SH-SY5Y (cell line): ENCODE data around the gene KCNC3.

Source experiments
- GATA2 ChIP-seq: IDR thresholded peaks from 2 replicates; pipeline ENCODE4 v1.6.1; 2011; ENCODE audit warnings: mild to moderate bottlenecking, low read depth, low read length
- GATA3 ChIP-seq: IDR thresholded peaks from 2 replicates; pipeline ENCODE4 v1.6.1; 2011; ENCODE audit warnings: low read depth, mild to moderate bottlenecking, low read length, moderate library complexity

Gene KCNC3

DNA sequence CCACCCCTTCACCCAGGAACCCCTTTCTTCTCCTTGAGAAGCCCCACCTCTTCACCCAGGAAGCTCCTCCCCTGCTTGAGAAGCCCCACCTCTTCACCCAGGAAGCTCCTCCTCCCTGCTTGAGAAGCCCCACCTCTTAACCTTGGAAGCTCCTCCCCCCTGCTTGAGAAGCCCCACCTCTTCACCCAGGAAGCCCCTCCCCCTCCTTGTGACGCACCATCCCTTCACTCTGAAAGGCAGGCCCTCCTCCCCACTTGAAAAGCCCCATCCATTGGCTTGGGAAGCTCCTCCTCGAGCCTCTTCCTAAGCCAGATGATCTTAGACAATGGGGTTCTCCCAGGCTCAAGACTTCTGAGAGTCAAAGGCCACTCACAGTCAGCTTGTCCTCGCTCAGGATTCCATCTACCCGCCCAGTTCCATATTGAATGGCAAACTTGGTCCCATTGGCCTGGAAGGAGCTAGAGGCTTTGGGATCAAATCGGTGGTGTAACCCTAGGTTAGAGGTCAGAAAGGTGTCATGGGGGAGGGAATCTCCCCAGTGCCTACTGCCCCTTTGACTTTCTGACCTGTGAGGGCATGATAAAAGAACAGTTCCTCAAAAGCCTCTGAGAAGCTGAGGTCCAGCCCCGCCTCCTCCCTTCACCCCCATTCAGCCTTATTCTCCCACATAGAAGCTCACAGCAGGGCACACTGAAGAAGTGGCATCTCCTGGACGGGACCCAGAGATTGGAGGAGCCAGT is 32.3 kb upstream of the KCNC3 start:
- TF ChIP-seq GATA3 (no peak), GATA2 (no peak)

DNA sequence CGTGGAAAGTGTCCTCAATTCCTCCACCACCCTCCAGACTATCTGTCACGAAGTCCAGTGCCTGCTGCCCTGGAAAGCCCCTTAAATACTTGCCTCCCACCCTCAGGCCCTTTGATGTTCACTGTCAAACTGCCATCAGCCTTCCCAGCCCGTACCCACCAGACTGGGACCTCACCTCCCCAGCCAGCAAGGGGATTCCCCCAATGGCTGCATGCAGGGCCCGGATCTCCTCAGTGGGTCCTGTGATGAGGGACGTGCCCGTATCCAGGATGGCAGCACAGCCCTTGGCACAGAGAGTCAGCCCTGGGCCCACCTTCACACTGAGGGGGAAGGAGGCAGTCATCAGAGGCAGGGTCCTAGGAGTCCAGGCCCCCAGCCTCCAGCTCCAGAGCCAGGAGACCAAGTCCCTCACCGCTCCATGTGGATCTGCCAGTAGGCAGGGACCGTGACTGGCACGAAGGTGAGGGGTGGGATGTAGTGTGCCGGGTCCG is 30.2 kb upstream of the KCNC3 start:
- TF ChIP-seq GATA2 = no peak
- TF ChIP-seq GATA3 = no peak

DNA sequence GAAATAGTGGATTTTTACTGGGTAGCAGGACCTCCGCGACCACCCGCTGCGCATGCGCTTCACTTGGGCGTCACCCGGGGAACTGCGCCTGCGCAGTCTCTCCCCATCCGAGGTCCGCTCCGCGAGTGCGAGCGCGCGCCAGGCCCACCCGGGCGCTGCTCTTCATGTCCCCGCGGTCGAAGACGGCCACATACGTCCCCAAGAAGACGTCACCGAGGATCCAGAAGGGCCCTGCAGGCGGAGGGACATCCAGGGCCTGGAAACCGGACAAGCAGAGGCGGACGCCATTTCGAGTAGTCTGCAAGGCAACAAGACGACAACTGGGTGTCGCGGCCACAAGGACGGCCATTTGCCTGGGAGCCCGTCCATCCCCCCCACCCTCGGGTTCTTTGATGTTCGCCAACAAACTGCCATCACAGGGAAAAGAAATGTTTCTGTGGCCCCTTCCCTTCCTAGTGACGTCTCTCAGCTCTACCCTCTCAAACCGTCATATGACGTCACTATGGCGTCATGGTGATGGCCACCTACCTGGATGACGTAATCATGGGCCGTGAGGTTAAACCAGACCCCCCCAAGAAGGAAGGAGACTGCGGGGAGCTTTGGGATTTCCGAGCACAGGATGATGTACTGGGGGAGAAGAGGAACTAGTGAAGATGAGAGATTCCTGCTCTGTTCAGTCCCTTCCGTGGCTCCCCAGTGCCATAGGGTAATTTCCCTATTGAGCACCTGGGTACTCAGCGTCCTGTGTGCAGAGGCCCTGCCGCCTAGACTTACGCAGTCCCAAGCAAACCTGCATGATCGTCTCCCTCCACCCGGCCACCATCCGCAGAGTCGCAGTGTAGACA is 29.5 kb upstream of the KCNC3 start:
- TF ChIP-seq GATA2 (no peak), GATA3 (no peak)

DNA sequence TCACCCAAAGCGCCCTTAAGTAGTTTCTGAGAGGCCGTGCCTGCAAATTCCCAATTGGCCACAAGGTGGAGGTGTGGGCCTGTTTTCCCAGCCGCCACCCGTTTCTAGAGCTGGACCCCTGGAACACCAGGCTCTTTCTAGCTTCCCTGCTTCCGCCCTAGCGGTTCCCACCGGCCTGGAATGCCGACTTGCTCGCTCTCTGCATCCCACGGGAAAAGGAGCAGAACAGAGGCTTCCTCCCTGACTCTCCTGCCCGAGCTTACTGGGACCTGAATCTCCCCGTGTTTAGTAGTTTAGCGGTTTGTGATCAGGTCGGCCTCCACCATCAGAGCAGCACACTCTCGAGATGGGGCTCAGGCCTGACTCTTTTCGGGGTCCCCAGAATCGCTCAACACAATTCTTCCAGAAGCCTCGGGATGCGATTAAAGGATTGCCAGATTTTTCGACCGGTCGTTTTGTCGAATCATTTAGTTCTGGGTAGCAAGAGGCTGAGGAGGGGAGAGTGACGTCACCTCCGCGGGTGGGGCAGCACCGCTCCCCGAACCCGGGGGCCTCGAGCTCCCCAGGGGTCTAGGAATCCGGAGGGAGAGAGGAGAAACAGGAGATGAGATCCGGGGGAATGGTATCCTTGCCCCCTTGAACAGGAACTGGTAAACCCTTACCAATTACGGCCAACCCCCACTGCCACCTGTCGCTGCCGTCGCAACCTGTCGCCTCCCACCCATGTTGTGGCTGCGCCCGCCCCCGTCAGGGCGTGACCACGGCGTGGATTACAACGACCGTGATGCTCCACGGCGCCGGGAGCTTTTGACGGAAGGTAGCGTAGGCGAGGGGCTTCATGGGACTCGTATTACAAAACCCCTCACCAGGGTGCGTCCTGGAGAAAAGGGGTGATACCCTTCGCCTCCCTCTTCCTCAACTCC is 28.3 kb upstream of the KCNC3 start:
- TF ChIP-seq GATA2 = no peak
- no peak for TF ChIP-seq GATA3

DNA sequence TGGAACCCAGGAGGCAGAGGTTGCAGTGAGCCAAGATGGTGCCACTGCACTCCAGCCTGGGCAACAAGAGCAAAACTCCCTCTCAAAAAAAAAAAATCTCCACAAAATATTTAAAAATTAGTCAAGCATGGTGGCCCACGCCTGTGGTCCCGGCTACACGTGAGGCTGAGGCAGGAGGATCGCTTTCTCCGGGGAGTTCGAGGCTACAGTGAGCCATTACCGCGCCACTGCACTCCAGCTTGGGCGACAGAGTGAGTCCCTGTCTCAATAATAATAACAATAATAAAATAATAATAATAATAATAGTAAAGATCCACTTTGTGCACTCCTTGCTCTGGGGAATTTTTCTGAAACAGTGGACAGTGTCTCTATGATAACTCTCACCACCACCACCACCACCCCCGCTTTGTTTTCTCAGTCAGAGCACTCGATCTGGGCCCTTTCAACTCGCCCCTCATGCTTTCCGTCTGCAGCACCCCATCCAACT is 27.6 kb upstream of the KCNC3 start:
- TF ChIP-seq GATA2 (no peak), GATA3 (no peak)

DNA sequence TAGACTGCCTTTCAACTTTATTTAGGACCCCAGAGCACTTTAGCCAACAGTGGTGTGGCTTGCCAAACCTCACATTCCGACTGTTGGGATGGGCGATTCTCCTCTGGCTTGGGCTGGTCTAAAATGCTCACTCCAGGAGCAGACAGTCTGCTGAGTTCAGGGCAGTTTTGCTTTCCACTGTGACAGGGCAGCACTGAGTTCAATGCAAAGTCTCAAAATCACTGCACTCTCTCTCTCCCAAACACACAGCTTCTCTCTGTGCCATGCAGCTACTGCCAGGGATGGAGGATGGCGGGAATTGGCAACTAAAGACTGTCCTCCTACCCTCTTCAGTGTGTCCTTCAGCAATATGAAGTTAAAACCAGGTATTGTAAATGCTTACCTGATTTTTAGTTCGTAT is 23.1 kb upstream of the KCNC3 start:
- TF ChIP-seq GATA2 (no peak), GATA3 (no peak)

DNA sequence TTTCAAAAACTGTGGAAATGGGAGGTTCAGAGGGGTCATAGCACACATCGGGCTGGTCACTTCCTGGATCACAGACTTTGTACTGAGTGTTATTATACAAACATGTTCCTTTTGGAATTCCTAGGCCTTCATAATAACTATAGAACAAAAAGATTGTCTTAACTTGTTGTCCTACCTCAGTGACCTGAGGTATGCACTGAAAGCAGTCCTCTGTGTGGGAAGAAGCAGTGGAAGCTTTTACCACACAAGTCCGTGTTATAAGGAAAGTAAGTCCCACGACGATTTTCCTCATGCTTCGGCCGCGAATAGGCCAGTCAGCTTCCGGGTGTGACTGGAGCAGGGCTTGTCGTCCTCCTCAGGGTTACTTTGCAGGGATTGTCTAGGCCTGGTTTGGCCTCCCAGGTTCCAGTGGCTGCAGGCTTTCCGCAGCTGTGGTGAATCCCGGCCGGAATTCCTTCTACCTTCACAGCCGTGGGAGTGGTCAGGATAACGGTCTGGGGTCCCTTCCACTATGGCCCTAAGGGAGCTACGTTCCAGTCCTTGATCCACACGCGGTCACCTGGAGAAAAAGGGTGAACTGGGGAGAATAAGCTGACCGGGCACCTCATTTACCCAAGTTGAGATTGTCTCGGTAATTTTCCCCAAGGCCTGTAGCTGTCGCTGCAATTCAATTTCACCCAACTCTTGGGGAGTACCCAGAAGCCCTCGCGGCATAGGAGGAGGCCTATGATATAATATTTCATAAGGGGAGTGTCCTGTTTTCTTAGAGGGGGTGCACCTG is 20.3 kb upstream of the KCNC3 start:
- TF ChIP-seq GATA3 (no peak), GATA2 (no peak)

DNA sequence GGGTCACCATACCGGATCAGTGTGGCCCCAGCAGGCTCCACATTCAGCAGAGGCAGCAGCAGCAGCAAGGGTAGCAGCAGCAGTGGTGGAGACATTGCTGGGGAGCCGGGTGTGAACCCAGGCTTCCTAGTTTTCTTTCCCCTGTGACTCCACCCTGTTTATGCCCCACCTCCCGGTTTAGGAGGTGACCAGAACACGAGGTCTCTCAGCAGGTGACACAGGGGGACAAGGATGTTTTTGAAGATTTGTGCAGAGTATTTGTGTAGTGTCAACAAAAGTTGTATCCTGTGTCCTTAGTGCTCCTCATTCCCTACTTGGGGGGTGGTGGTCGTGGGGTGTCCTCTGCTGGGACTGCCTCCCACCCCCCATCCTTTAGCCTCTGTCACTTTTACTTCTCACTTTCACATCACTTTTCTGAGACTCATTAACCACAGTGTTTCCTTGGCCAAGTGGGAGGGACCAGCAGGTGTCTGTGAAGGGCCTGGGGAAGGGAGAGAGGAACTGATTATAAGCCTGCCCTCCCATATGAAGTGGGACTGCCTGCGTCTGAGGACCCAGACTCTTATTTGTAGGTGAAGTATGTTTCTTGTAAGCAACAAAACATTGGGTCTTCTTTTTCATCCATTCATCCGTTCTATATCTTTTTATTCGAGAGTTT is 15.6 kb upstream of the KCNC3 start:
- no peak for TF ChIP-seq GATA2
- no peak for TF ChIP-seq GATA3

DNA sequence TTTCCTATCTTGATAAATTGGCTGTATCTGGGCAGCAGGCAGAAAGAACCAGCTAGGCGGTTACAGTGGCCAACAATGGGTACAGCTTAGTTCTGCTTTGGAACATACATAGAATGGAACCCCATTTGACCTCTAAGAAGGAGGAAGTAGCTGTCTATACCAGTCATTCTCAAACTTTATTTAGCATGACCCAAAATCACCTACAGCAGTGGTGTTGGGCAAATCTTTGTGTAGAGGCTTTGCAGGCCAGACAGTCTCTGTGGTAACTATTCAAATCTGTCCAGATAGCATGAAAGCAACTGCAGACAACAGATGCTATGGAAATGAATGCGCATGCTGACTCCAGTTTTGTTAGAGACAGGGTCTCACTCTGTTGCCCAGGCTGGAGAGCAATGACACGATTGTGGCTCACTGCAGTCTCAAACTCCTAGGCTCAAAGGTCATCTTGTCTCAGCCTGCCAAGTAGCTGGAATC is 12.0 kb upstream of the KCNC3 start:
- TF ChIP-seq GATA3 (no peak), GATA2 (no peak)

DNA sequence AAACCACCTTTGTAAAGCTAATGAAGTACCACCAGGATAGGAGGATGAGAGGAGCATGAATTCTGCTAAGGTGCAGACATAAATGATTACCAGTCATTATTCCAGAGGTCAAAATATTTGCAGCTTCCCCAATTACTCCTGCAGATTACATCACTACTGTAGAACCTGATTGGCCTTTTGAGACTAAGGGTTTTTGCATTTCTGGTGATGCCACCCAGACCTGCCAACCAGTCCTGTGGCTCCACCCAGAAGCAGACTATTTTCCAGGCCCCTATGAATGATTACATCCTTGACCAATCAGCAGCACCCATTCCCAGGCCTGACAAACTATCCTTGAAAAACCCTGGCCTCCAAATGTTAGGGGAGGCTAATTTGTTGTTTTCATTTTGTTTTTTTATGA is 11.2 kb upstream of the KCNC3 start:
- TF ChIP-seq GATA2 (no peak), GATA3 (no peak)

DNA sequence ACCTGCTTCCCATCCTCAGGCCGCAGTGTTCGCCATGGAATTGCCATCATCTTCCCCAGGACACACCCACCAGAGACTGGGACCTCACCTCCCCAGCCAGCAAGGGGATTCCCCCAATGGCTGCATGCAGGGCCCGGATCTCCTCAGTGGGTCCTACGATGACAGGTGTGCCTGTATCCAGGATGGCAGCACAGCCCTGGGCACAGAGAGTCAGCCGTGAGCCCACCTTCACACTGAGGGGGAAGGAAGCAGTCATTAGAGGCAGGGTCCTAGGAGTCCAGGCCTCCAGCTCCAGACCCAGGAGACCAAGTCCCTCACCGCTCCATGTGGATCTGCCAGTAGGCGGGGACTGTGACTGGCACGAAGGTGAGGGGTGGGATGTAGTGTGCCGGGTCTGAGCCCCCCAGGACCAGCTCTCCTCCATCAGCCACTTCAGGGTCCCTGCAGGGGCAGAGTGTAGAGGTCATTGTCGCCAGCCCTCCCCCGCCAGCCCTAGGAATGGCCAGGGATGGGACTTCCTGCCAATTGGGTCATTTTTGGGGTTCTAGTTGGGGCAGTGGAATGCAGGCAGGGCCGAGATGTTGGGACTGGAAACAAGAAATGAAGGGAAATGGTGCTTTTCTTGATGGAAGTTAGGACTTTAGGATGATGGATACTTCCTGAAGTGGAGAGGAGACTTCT is 5.7 kb upstream of the KCNC3 start:
- no peak for TF ChIP-seq GATA3
- TF ChIP-seq GATA2 = no peak
